HepG2 (cell line): Measurements from ENCODE around the gene FTL. TPM values are rescaled to one million over a fixed set of nuclear protein-coding genes. Genes with fewer than 3 reads are reported as not detected.

Experiments used
- AGO2 ChIP-seq: fragments of 200-400 bp; formaldehyde crosslinking; optimal IDR thresholded peaks from 2 replicates; pipeline ENCODE3; 2017; ENCODE audit warnings: mild to moderate bottlenecking, low read depth, low read length, moderate library complexity
- CENPT ChIP-seq: sonication (generic); formaldehyde crosslinking; IDR thresholded peaks from 2 replicates; pipeline ENCODE4 v1.8.0; 2022; ENCODE audit warnings: low read depth, mild to moderate bottlenecking, moderate library complexity, missing genetic modification reagents
- EED ChIP-seq: sonication (generic); formaldehyde crosslinking; IDR thresholded peaks from 2 replicates; pipeline ENCODE4 v1.5.0; 2020; ENCODE audit warnings: mild to moderate bottlenecking, missing genetic modification reagents
- HCFC1 ChIP-seq: fragments of 150-350 bp; IDR thresholded peaks from 2 replicates; pipeline ENCODE4 v1.6.1; 2014; ENCODE audit warnings: low read depth, low read length
- IRF2 ChIP-seq: IDR thresholded peaks from 2 replicates; pipeline ENCODE4 v1.6.1; 2018; ENCODE audit warnings: missing genetic modification reagents, missing compliant biosample characterization
- KMT2A ChIP-seq: sonication (generic); formaldehyde crosslinking; IDR thresholded peaks from 2 replicates; pipeline ENCODE4 v1.4.0; 2020; ENCODE audit warnings: missing genetic modification reagents
- NFE2 ChIP-seq: sonication (generic); formaldehyde crosslinking; IDR thresholded peaks from 2 replicates; pipeline ENCODE4 v1.4.0; 2020; ENCODE audit warnings: missing genetic modification reagents
- NONO ChIP-seq, 2 experiments: fragments of 450-650 bp in 1 of 2; sonication (generic) in 1 of 2; formaldehyde crosslinking in 1 of 2; IDR thresholded peaks in 1 of 2; conservative IDR thresholded peaks in 1 of 2; 2 replicates each; pipeline versions ENCODE4 v1.6.1 to v1.8.0; 2017 to 2022; ENCODE audit warnings: mild to moderate bottlenecking in 1 of 2, missing genetic modification reagents in 1 of 2, moderate library complexity in 1 of 2
- PTBP1 ChIP-seq: fragments of 200-400 bp; formaldehyde crosslinking; IDR thresholded peaks from 2 replicates; pipeline ENCODE4 v1.6.1; 2018; ENCODE audit warnings: low read length, low read depth; ENCODE audit not compliant: poor library complexity, severe bottlenecking
- RARG ChIP-seq: sonication (generic); formaldehyde crosslinking; IDR thresholded peaks from 2 replicates; pipeline ENCODE4 v1.4.0; 2020; ENCODE audit warnings: low read depth, mild to moderate bottlenecking, missing genetic modification reagents
- RCOR2 ChIP-seq: IDR thresholded peaks from 2 replicates; pipeline ENCODE4 v1.6.1; 2016; ENCODE audit warnings: missing biosample characterization, missing genetic modification reagents
- RFXAP ChIP-seq: sonication (generic); formaldehyde crosslinking; IDR thresholded peaks from 2 replicates; pipeline ENCODE4 v1.4.0; 2020; ENCODE audit warnings: missing genetic modification reagents, borderline replicate concordance
- SOX5 ChIP-seq: IDR thresholded peaks from 2 replicates; pipeline ENCODE4 v1.6.1; 2016; ENCODE audit warnings: borderline replicate concordance
- SRSF1 ChIP-seq: fragments of 200-400 bp; formaldehyde crosslinking; optimal IDR thresholded peaks from 2 replicates; pipeline ENCODE3; 2017; ENCODE audit warnings: mild to moderate bottlenecking, low read depth, low read length, moderate library complexity
- ZIK1 ChIP-seq: sonication (generic); formaldehyde crosslinking; IDR thresholded peaks from 2 replicates; pipeline ENCODE4 v1.5.0; 2020; ENCODE audit warnings: mild to moderate bottlenecking, low read depth, missing genetic modification reagents, borderline replicate concordance
- ZNF230 ChIP-seq: sonication (generic); formaldehyde crosslinking; IDR thresholded peaks from 2 replicates; pipeline ENCODE4 v1.4.0; 2020; ENCODE audit warnings: mild to moderate bottlenecking, missing genetic modification reagents
- ZNF367 ChIP-seq: sonication (generic); formaldehyde crosslinking; IDR thresholded peaks from 2 replicates; pipeline ENCODE4 v1.4.0; 2020; ENCODE audit warnings: missing genetic modification reagents, borderline replicate concordance
- ZNF484 ChIP-seq: sonication (generic); formaldehyde crosslinking; IDR thresholded peaks from 2 replicates; pipeline ENCODE4 v1.5.1; 2020; ENCODE audit warnings: mild to moderate bottlenecking, low read depth, missing genetic modification reagents, borderline replicate concordance
- ZNF589 ChIP-seq: sonication (generic); formaldehyde crosslinking; conservative IDR thresholded peaks from 2 replicates; pipeline ENCODE4 v1.8.0; 2022; ENCODE audit warnings: mild to moderate bottlenecking, moderate library complexity, missing genetic modification reagents
- ZNF780A ChIP-seq: sonication (generic); formaldehyde crosslinking; IDR thresholded peaks from 2 replicates; pipeline ENCODE4 v1.8.0; 2022; ENCODE audit warnings: mild to moderate bottlenecking, missing genetic modification reagents, moderate library complexity
- polyA plus RNA-seq, 8 experiments: library from polyadenylated mRNA; depleted of rRNA in 3 of 8; stranded (reverse) in 7 of 8; unstranded in 1 of 8; fragments of >200 nt; fragmentation: Illumina TruSeq in 4 of 8; extraction: Trizol in 4 of 8; gene quantifications; 2 replicates each; pipeline versions ENCODE4 v1.2.1 to v1.2.3, GENCODE V29; 2011 to 2016; ENCODE audit warnings: low read depth in 4 of 8, missing spikeins in 1 of 8, mixed read lengths in 1 of 8; ENCODE audit not compliant: insufficient read depth in 1 of 8
- total RNA-seq, 5 experiments: library from RNA; depleted of rRNA; stranded (reverse); fragments of >200 nt; fragmentation: Illumina TruSeq; extraction: Trizol; gene quantifications; 2 replicates each; pipeline ENCODE4 v1.2.3, GENCODE V29; 2016; ENCODE audit warnings: low read depth in 1 of 5
- TF ChIP-seq, protein P1 (sequence below): sonication (generic); formaldehyde crosslinking; IDR thresholded peaks from 2 replicates; pipeline ENCODE4 v1.5.0; 2020; ENCODE audit warnings: missing genetic modification reagents
- TF ChIP-seq, protein P2 (sequence below): sonication (generic); formaldehyde crosslinking; IDR thresholded peaks from 2 replicates; pipeline ENCODE4 v1.4.0; 2020; ENCODE audit warnings: missing genetic modification reagents
- TF ChIP-seq, protein P3 (sequence below): sonication (generic); formaldehyde crosslinking; IDR thresholded peaks from 2 replicates; pipeline ENCODE4 v1.5.0; 2020; ENCODE audit warnings: mild to moderate bottlenecking, missing genetic modification reagents
- TF ChIP-seq, protein P4 (sequence below): sonication (generic); formaldehyde crosslinking; IDR thresholded peaks from 2 replicates; pipeline ENCODE4 v1.8.1; 2023; ENCODE audit warnings: mild to moderate bottlenecking, missing genetic modification reagents

Gene FTL
- total and polyA plus RNA-seq, 2 of the 13 experiments (the other 11 are each of a cell fraction or from before 2014, with no cell fraction given), result 2,721 to 8,800 TPM

DNA sequence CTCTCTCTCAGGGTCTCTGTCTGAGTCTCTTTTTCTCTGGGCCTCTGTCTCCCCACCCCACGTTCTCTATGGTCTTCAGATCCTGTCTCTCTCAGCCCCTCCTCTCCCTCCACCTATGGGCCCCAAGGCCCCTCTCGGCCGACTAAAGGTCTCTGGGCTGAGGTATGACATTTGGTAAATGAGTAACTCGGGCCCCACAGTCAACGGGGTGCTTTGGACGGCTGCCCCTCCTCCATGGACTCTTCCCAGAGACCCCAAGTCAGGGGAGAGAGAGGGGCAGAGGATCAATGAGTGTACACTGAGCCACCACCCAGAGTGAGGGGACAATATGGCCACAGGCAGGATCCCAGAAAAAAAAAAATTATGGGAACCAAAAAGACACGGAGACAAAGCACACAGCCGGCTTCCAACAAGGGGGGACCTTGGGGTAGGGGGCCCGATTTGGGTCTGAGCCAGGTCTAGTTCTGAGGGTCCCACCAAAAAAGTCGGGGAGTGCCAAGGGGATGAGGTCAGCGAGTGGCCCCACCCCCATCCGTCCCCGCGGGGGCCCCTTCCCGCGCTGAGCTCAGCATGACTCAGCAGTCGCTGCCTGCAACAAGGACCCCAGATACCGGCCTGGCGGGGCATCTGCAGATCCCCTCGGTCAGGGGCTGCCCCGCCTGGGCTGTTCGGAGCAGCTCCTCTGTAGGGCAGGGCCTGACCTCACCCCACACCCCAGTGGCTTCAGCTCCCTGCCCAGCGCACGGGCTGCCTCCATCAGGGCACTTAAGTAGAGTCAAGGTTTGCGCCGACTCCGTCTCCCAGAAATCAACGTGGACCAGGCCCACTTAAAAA is 1.5 kb upstream of the FTL start (continued):
- TF ChIP-seq, protein P1, sequence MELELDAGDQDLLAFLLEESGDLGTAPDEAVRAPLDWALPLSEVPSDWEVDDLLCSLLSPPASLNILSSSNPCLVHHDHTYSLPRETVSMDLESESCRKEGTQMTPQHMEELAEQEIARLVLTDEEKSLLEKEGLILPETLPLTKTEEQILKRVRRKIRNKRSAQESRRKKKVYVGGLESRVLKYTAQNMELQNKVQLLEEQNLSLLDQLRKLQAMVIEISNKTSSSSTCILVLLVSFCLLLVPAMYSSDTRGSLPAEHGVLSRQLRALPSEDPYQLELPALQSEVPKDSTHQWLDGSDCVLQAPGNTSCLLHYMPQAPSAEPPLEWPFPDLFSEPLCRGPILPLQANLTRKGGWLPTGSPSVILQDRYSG (CRISPR knock-in tag), result no peak
- TF ChIP-seq CENPT (CRISPR knock-in tag) (no peak), ZIK1 (CRISPR knock-in tag) (no peak), EED (CRISPR knock-in tag) (no peak), NONO (IDR thresholded peaks at IDR 0.05) (no peak), NONO (CRISPR knock-in tag; conservative IDR thresholded peaks at IDR 0.05) (peak; percentile 44; the same call in 1 of the 2 replicates), AGO2 (peak; percentile 99), PTBP1 (no peak), RFXAP (no peak), ZNF230 (peak; percentile 82; the same call in 1 of the 2 replicates), ZNF589 (CRISPR knock-in tag) (no peak), HCFC1 (no peak), RARG (CRISPR knock-in tag) (no peak), ZNF780A (CRISPR knock-in tag) (no peak), RCOR2 (CRISPR knock-in tag) (peak; percentile 46; the same call in 1 of the 2 replicates), IRF2 (CRISPR knock-in tag) (peak; percentile 19; the same call in 1 of the 2 replicates), ZNF367 (CRISPR knock-in tag) (no peak), ZNF484 (CRISPR knock-in tag) (no peak), SOX5 (CRISPR knock-in tag) (peak; percentile 67), SRSF1 (peak; percentile 82), NFE2 (CRISPR knock-in tag) (peak; percentile 95), KMT2A (CRISPR knock-in tag) (0 out of 2 replicates have a peak, but pooled peaks have one; percentile 56)
- TF ChIP-seq, protein P2, sequence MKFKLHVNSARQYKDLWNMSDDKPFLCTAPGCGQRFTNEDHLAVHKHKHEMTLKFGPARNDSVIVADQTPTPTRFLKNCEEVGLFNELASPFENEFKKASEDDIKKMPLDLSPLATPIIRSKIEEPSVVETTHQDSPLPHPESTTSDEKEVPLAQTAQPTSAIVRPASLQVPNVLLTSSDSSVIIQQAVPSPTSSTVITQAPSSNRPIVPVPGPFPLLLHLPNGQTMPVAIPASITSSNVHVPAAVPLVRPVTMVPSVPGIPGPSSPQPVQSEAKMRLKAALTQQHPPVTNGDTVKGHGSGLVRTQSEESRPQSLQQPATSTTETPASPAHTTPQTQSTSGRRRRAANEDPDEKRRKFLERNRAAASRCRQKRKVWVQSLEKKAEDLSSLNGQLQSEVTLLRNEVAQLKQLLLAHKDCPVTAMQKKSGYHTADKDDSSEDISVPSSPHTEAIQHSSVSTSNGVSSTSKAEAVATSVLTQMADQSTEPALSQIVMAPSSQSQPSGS (CRISPR knock-in tag), result peak; percentile 97
- TF ChIP-seq, protein P3, sequence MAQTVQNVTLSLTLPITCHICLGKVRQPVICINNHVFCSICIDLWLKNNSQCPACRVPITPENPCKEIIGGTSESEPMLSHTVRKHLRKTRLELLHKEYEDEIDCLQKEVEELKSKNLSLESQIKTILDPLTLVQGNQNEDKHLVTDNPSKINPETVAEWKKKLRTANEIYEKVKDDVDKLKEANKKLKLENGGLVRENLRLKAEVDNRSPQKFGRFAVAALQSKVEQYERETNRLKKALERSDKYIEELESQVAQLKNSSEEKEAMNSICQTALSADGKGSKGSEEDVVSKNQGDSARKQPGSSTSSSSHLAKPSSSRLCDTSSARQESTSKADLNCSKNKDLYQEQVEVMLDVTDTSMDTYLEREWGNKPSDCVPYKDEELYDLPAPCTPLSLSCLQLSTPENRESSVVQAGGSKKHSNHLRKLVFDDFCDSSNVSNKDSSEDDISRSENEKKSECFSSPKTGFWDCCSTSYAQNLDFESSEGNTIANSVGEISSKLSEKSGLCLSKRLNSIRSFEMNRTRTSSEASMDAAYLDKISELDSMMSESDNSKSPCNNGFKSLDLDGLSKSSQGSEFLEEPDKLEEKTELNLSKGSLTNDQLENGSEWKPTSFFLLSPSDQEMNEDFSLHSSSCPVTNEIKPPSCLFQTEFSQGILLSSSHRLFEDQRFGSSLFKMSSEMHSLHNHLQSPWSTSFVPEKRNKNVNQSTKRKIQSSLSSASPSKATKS (CRISPR knock-in tag), result no peak; the same call in 1 of the 2 replicates
- TF ChIP-seq, protein P4, sequence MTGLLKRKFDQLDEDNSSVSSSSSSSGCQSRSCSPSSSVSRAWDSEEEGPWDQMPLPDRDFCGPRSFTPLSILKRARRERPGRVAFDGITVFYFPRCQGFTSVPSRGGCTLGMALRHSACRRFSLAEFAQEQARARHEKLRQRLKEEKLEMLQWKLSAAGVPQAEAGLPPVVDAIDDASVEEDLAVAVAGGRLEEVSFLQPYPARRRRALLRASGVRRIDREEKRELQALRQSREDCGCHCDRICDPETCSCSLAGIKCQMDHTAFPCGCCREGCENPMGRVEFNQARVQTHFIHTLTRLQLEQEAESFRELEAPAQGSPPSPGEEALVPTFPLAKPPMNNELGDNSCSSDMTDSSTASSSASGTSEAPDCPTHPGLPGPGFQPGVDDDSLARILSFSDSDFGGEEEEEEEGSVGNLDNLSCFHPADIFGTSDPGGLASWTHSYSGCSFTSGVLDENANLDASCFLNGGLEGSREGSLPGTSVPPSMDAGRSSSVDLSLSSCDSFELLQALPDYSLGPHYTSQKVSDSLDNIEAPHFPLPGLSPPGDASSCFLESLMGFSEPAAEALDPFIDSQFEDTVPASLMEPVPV (CRISPR knock-in tag), result peak; percentile 95
